ENCODE results near the gene ANKRD35. TPM values are rescaled to one million over a fixed set of nuclear protein-coding genes. Genes with fewer than 3 reads are reported as not detected.

ANKRD35 gene
- total RNA-seq, 2 experiments from 2014 or later, result 0.54 to 0.59 TPM

DNA sequence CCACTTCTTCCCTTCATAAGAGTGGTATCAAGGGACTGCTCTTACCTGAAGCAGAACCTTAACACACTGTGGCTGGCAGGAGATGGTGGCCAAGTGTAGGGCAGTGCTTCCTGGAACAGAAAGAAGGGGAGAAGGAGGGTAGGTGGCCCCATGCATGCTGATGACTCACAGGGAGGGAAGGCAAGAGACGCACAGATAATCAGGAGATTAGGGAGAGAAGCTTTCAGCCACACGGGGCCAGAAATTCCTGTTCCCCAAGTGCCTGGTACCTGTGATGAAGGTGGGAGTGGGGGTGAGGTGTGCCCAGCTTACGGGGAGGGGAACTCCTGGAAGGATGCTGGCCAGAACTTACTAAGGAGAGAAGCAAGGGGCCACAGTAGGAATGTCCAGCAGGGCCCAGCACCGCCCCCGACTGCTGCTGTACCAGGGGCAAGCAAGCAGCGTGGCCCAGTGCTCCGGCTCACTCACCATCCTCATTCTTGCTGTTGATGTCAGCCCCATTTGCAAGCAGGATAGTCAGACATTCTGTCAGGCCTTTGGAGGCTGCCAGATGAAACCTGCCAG, 7.7 kb downstream of the ANKRD35 start:
- POLR2A ChIA-PET, result interaction anchor here (0.5 kb wide), 1 partner anchor 68 kb away, joined by 3 read pairs; no protein-coding TSS in a partner anchor
- CTCF ChIA-PET, result interaction anchor here (6.9 to 10.2 kb wide), 2 partner anchors 14 to 31 kb away, joined by 43 to 91 read pairs; partner anchors contain the start of gene NUDT17
- no peak overlapping the region for H3K27ac Mint-ChIP-seq
- H3K4me3 Mint-ChIP-seq, result no peak overlapping the region
- no peak for DNase-seq
- no peaks in the 10 kb centered on the region for H3K4me1 Mint-ChIP-seq (ENCODE audit: low read depth)
- H3K9me3 Mint-ChIP-seq, result no peaks in the 10 kb centered on the region
- peaks cover 7% of the 10 kb centered on the region for H3K27me3 Mint-ChIP-seq
- H3K36me3 Mint-ChIP-seq (ENCODE audit: low read depth), result no peaks in the 10 kb centered on the region
- TF ChIP-seq, protein P1, sequence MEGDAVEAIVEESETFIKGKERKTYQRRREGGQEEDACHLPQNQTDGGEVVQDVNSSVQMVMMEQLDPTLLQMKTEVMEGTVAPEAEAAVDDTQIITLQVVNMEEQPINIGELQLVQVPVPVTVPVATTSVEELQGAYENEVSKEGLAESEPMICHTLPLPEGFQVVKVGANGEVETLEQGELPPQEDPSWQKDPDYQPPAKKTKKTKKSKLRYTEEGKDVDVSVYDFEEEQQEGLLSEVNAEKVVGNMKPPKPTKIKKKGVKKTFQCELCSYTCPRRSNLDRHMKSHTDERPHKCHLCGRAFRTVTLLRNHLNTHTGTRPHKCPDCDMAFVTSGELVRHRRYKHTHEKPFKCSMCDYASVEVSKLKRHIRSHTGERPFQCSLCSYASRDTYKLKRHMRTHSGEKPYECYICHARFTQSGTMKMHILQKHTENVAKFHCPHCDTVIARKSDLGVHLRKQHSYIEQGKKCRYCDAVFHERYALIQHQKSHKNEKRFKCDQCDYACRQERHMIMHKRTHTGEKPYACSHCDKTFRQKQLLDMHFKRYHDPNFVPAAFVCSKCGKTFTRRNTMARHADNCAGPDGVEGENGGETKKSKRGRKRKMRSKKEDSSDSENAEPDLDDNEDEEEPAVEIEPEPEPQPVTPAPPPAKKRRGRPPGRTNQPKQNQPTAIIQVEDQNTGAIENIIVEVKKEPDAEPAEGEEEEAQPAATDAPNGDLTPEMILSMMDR (IDR thresholded peaks at IDR 0.05), result no peak
- intact Hi-C loops (cut with micrococcal nuclease), result no loop called here
- no peak for ATAC-seq

DNA sequence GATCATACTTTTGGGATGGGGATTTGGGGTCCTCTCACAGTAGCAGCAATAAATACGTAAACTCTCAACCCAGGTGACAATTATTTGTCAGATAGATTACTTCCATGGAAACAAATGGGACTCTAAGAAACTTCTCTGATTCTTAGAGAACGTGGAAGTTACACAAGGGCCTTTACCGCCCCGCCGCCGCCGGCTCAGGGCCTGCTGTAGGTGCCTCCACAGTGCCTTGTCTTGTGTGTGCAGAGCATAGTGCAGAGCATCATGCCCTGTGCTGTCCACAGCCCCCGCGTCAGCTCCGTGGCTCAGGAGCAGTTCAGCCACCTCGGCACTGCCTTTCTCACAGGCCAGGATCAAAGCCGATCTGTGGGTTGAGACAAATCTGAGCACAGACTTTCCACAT, 11.0 kb downstream of the ANKRD35 start:
- Mint-ChIP-seq H3K4me1 (ENCODE audit: low read depth) (peaks cover 13% of the 10 kb centered on the region), H3K9me3 (no peaks in the 10 kb centered on the region), H3K4me3 (no peak overlapping the region), H3K36me3 (ENCODE audit: low read depth) (no peaks in the 10 kb centered on the region), H3K27me3 (peaks cover 8% of the 10 kb centered on the region), H3K27ac (no peak overlapping the region)
- ATAC-seq, result no peak
- intact Hi-C loops (cut with micrococcal nuclease), result no loop called here
- DNase-seq, result no peak
- TF ChIP-seq, protein P1 (IDR thresholded peaks at IDR 0.05), result no peak
- CTCF ChIA-PET, result interaction anchor here (0.6 to 5.7 kb wide), 3 partner anchors 9 to 29 kb away, joined by 3 to 43 read pairs (median 6); partner anchors contain the start of gene NUDT17
- POLR2A ChIA-PET, result interaction anchor here (1.4 kb wide), 1 partner anchor 15 kb away, joined by 5 read pairs; no protein-coding TSS in a partner anchor

DNA sequence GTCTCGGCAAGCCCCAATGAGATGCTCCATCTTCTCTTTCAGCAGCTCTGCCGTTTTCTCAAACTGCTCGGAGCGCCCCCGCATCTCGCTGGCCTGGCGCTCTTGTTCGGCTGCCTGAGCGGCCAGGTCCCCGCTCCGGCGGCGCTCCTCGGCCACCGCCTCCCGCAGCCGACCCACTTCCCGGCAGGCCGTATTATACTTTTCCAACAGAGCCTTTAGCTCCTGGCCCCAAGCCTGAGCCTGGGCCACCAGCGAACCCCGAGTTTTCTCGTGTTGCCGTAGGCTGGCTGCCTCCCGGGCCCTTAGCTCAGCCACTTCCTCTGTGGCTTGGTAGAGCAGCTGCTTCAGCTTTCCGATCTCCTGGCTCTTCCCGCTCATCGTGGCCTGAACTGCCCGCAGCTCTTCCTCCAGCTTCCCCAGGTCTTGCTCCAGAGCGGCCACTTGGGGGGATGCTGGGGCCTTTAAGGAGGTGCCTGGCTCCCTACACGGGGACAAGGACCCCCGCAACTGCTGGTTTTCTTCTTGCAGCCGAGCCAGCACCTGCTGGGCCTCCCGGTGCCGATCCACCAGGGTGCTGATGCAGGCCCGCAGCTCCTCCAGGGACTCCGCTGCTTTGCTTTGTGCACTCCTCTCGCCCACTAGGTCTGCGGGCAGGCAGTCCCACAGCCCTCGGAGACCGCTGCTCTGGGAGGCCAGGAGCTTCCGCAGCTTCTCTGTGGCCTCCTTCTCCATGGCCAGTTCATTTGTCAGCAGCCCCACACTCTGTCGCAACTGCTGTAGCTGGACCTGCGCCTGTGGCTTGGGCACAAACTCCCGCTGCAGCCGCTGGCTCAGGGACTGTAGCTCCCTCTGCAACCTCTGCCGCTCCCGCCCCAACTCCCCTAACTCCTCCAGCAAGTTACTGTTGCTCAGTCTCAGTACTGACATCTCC, 13.4 kb downstream of the ANKRD35 start:
- ChIA-PET POLR2A (interaction anchor here (0.6 to 2.0 kb wide), 14 partner anchors 9 to 73 kb away, joined by 3 to 9 read pairs (median 3); partner anchors contain the start of genes ANKRD35, ITGA10, PEX11B and PIAS3), CTCF (interaction anchor here (0.7 to 5.7 kb wide), 16 partner anchors 9 to 137 kb away, joined by 3 to 43 read pairs (median 5); partner anchors contain the start of genes ANKRD35, ITGA10, NUDT17 and PIAS3)
- Mint-ChIP-seq H3K27me3 (peaks cover 8% of the 10 kb centered on the region), H3K27ac (peak overlapping the region; percentile 27), H3K4me1 (ENCODE audit: low read depth) (peaks cover 13% of the 10 kb centered on the region), H3K9me3 (no peaks in the 10 kb centered on the region), H3K4me3 (peak overlapping the region; percentile 75), H3K36me3 (ENCODE audit: low read depth) (no peaks in the 10 kb centered on the region)
- intact Hi-C loops (cut with micrococcal nuclease), result no loop called here
- peak; percentile 47 for DNase-seq
- TF ChIP-seq, protein P1 (IDR thresholded peaks at IDR 0.05), result no peak
- ATAC-seq, result peak; percentile 81

DNA sequence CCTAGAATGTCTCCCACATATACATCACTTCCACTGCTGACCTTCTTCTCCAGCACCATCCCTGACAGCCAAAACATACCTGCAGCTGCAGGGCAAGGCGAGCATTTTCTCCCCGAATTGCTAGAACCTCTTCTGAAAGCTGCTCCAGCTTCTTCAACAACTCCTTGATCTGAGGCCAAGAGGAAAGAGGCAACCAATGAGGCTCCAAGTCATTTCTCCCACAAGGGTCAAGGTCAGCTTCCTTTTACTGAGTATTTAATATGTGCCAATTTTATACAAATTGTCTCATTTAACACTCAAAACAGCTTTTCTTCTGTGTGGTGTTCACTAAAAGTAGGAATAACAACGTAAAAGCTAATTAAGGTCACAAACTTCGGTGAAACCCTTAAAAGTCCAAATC, 17.4 kb downstream of the ANKRD35 start:
- peaks cover 13% of the 10 kb centered on the region for H3K4me1 Mint-ChIP-seq (ENCODE audit: low read depth)
- intact Hi-C loops (cut with micrococcal nuclease), result no loop called here
- no peaks in the 10 kb centered on the region for H3K36me3 Mint-ChIP-seq (ENCODE audit: low read depth)
- DNase-seq (no peak), ATAC-seq (no peak)
- ChIA-PET POLR2A (interaction anchor here (0.6 to 1.6 kb wide), 2 partner anchors 9 to 274 kb away, joined by 3 to 8 read pairs; partner anchors contain the start of gene PIAS3), CTCF (interaction anchor here (1.1 to 1.4 kb wide), 4 partner anchors 9 to 38 kb away, joined by 3 to 4 read pairs (median 3); partner anchors contain the start of gene PIAS3)
- no peak overlapping the region for H3K4me3 Mint-ChIP-seq
- H3K27ac Mint-ChIP-seq, result no peak overlapping the region
- H3K27me3 Mint-ChIP-seq, result peaks cover 9% of the 10 kb centered on the region
- TF ChIP-seq, protein P1 (IDR thresholded peaks at IDR 0.05), result no peak
- H3K9me3 Mint-ChIP-seq, result no peaks in the 10 kb centered on the region

All from activated CD8-positive, alpha-beta T cell treated with anti-CD3 and anti-CD28 coated beads for 36 hours (primary cell).